H1 (cell line): ENCODE results near the gene GPRIN1.
A peak's percentile ranks its signal among the peaks of the same experiment; 100 is the strongest.

Source experiments
- CHD1 ChIP-seq: IDR thresholded peaks from 2 replicates; pipeline ENCODE4 v1.6.1; 2012; ENCODE audit warnings: low read depth, low read length, improper control_type of control experiment
- FOSL1 ChIP-seq: IDR thresholded peaks from 2 replicates; pipeline ENCODE4 v1.6.1; 2011; ENCODE audit warnings: mild to moderate bottlenecking, low read depth, low read length, moderate library complexity; ENCODE audit not compliant: insufficient read depth
- JUN ChIP-seq: IDR thresholded peaks from 2 replicates; pipeline ENCODE4 v1.6.1; 2011; ENCODE audit warnings: low read depth, mild to moderate bottlenecking, improper control_type of control experiment, low read length
- POLR2A ChIP-seq, 2 experiments: IDR thresholded peaks; 1 replicate in 1 of 2; 2 replicates in 1 of 2; pipeline ENCODE4 v1.6.1; 2011; ENCODE audit warnings: low read depth in 2 of 2, low read length in 2 of 2, mild to moderate bottlenecking in 2 of 2; ENCODE audit errors: control extremely low read depth in 1 of 2
- RFX5 ChIP-seq: IDR thresholded peaks from 2 replicates; pipeline ENCODE4 v1.6.1; 2011; ENCODE audit warnings: low read depth, low read length, improper control_type of control experiment, borderline replicate concordance
- SIRT6 ChIP-seq: IDR thresholded peaks from one replicate; pipeline ENCODE4 v1.7.1; 2012; ENCODE audit warnings: low read length, inconsistent platforms
- SUZ12 ChIP-seq: fragments of 200-600 bp; sonication (generic); IDR thresholded peaks from 2 replicates; pipeline ENCODE4 v1.6.1; 2012; ENCODE audit warnings: mild to moderate bottlenecking, inconsistent platforms, low read length, moderate library complexity, mixed read lengths
- TAF1 ChIP-seq: IDR thresholded peaks from 2 replicates; pipeline ENCODE4 v1.6.1; 2011; ENCODE audit warnings: mild to moderate bottlenecking, low read depth, low read length
- TF ChIP-seq, protein P1 (sequence below), 3 experiments: IDR thresholded peaks; 1 replicate in 2 of 3; 2 replicates in 1 of 3; pipeline versions ENCODE4 v1.5.1 to v1.6.1; 2011; ENCODE audit warnings: low read length in 3 of 3, mild to moderate bottlenecking in 3 of 3, inconsistent platforms in 2 of 3, low read depth in 1 of 3, moderate library complexity in 1 of 3; ENCODE audit not compliant: insufficient read depth in 1 of 3; ENCODE audit errors: control extremely low read depth in 1 of 3

DNA sequence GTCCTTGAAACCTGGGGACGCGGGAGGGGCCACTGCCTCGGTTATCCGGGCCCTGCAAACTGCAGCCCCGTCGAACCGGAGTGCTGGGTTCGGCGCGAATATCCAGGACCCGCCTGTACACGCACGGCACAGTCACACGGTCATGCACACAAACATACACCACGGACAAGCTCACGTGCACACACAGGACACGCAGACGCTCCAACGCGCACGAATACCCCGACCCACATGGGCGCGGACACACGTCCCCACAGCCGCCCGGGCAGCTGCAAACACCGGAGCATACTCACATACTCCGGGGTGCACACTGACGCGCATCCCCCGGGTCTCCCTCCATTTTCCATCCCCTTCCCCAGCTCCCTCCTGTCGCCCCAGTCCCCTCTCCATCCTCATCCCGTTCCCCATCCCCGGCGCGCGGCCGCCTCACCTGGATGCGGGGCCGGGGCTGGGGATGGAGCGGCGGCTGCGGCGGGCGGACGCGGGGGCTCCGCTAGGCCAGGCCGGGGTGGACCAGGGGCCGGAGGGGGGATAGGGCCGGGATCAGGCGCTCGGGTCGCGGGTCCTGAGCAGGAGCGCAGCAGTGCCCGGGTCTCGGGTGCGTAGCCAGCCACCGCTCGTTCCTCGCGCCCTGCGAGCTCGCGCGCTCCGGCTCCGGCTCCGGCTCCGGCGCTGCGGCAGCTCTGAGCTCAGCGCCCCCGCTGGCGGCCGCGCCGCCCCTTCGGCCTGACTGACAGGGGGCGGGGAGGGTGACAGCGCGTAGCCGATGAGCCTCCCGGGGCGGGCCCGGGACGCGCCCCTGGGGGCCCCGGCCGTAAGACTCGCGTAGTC lies 20.1 kb upstream of the GPRIN1 start, which contains the start of the genes EIF4E1B and SNCB:
- TF ChIP-seq, protein P1, sequence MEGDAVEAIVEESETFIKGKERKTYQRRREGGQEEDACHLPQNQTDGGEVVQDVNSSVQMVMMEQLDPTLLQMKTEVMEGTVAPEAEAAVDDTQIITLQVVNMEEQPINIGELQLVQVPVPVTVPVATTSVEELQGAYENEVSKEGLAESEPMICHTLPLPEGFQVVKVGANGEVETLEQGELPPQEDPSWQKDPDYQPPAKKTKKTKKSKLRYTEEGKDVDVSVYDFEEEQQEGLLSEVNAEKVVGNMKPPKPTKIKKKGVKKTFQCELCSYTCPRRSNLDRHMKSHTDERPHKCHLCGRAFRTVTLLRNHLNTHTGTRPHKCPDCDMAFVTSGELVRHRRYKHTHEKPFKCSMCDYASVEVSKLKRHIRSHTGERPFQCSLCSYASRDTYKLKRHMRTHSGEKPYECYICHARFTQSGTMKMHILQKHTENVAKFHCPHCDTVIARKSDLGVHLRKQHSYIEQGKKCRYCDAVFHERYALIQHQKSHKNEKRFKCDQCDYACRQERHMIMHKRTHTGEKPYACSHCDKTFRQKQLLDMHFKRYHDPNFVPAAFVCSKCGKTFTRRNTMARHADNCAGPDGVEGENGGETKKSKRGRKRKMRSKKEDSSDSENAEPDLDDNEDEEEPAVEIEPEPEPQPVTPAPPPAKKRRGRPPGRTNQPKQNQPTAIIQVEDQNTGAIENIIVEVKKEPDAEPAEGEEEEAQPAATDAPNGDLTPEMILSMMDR (IDR thresholded peaks at IDR 0.05; ENCODE audit: control extremely low read depth in 1 of 3, insufficient read depth in 1 of 3, low read depth in 1 of 3, low read length in 3 of 3) = no peak
- no peak for TF ChIP-seq POLR2A (IDR thresholded peaks at IDR 0.05; ENCODE audit: control extremely low read depth in 1 of 2, low read depth in 2 of 2, low read length in 2 of 2)
- no peak for TF ChIP-seq RFX5
- TF ChIP-seq FOSL1 = no peak
- no peak for TF ChIP-seq TAF1
- peak; percentile 43; the same call in 1 of the 2 replicates for TF ChIP-seq SUZ12
- no peak for TF ChIP-seq CHD1
- no peak for TF ChIP-seq SIRT6
- TF ChIP-seq JUN = no peak
